WTC11 (cell line): ENCODE results near the gene TACR2.

Experiments
- CBFB ChIP-seq: sonication (generic); formaldehyde crosslinking; IDR thresholded peaks from 2 replicates; pipeline ENCODE4 v1.8.1; 2022; ENCODE audit warnings: mild to moderate bottlenecking, low read depth, missing genetic modification reagents
- CREB1 ChIP-seq: sonication (generic); formaldehyde crosslinking; IDR thresholded peaks from 2 replicates; pipeline ENCODE4 v1.8.0; 2023; ENCODE audit warnings: mild to moderate bottlenecking, missing genetic modification reagents
- JUN ChIP-seq: sonication (generic); formaldehyde crosslinking; IDR thresholded peaks from 2 replicates; pipeline ENCODE4 v1.8.0; 2023; ENCODE audit warnings: mild to moderate bottlenecking, missing genetic modification reagents
- MAX ChIP-seq: sonication (generic); formaldehyde crosslinking; IDR thresholded peaks from 2 replicates; pipeline ENCODE4 v1.8.0; 2022; ENCODE audit warnings: mild to moderate bottlenecking, missing genetic modification reagents
- NFATC4 ChIP-seq: fragments of 250-450 bp; sonication (Bioruptor Pico); IDR thresholded peaks from 2 replicates; pipeline ENCODE4 v1.9.0; 2021; ENCODE audit warnings: mild to moderate bottlenecking
- NFYB ChIP-seq: sonication (generic); formaldehyde crosslinking; conservative IDR thresholded peaks from 2 replicates; pipeline ENCODE4 v1.8.0; 2022; ENCODE audit warnings: low read depth, missing genetic modification reagents
- TCF7 ChIP-seq: sonication (generic); formaldehyde crosslinking; IDR thresholded peaks from 2 replicates; pipeline ENCODE4 v1.8.0; 2022; ENCODE audit warnings: mild to moderate bottlenecking, low read depth, missing genetic modification reagents, moderate library complexity
- USF1 ChIP-seq: sonication (generic); formaldehyde crosslinking; IDR thresholded peaks from 2 replicates; pipeline ENCODE4 v1.8.0; 2022; ENCODE audit warnings: mild to moderate bottlenecking, missing genetic modification reagents
- ZNF396 ChIP-seq: fragments of 250-450 bp; sonication (Bioruptor Pico); IDR thresholded peaks from 2 replicates; pipeline ENCODE4 v1.8.0; 2021; ENCODE audit warnings: mild to moderate bottlenecking, moderate library complexity, borderline replicate concordance
- ZNF532 ChIP-seq: fragments of 250-450 bp; sonication (Bioruptor Pico); IDR thresholded peaks from 2 replicates; pipeline ENCODE4 v1.9.0; 2021; ENCODE audit warnings: mild to moderate bottlenecking, borderline replicate concordance
- TF ChIP-seq, protein P1 (sequence below): sonication (generic); formaldehyde crosslinking; IDR thresholded peaks from 2 replicates; pipeline ENCODE4 v1.8.1; 2023; ENCODE audit warnings: mild to moderate bottlenecking, missing genetic modification reagents
- TF ChIP-seq, protein P2 (sequence below): fragments of 200-600 bp; IDR thresholded peaks from 2 replicates; pipeline ENCODE4 v1.8.0; 2022; ENCODE audit warnings: antibody characterized with exemption
- TF ChIP-seq, protein P3 (sequence below): sonication (generic); formaldehyde crosslinking; conservative IDR thresholded peaks from 2 replicates; pipeline ENCODE4 v1.8.1; 2022; ENCODE audit warnings: mild to moderate bottlenecking, missing genetic modification reagents
- TF ChIP-seq, protein P4 (sequence below): sonication (generic); formaldehyde crosslinking; IDR thresholded peaks from 2 replicates; pipeline ENCODE4 v1.8.1; 2023; ENCODE audit warnings: mild to moderate bottlenecking, missing genetic modification reagents, moderate library complexity

- TF ChIP-seq, protein P1, sequence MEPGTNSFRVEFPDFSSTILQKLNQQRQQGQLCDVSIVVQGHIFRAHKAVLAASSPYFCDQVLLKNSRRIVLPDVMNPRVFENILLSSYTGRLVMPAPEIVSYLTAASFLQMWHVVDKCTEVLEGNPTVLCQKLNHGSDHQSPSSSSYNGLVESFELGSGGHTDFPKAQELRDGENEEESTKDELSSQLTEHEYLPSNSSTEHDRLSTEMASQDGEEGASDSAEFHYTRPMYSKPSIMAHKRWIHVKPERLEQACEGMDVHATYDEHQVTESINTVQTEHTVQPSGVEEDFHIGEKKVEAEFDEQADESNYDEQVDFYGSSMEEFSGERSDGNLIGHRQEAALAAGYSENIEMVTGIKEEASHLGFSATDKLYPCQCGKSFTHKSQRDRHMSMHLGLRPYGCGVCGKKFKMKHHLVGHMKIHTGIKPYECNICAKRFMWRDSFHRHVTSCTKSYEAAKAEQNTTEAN (CRISPR knock-in tag): no peak
- TF ChIP-seq, protein P2, sequence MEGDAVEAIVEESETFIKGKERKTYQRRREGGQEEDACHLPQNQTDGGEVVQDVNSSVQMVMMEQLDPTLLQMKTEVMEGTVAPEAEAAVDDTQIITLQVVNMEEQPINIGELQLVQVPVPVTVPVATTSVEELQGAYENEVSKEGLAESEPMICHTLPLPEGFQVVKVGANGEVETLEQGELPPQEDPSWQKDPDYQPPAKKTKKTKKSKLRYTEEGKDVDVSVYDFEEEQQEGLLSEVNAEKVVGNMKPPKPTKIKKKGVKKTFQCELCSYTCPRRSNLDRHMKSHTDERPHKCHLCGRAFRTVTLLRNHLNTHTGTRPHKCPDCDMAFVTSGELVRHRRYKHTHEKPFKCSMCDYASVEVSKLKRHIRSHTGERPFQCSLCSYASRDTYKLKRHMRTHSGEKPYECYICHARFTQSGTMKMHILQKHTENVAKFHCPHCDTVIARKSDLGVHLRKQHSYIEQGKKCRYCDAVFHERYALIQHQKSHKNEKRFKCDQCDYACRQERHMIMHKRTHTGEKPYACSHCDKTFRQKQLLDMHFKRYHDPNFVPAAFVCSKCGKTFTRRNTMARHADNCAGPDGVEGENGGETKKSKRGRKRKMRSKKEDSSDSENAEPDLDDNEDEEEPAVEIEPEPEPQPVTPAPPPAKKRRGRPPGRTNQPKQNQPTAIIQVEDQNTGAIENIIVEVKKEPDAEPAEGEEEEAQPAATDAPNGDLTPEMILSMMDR: no peak
- TF ChIP-seq, protein P3, sequence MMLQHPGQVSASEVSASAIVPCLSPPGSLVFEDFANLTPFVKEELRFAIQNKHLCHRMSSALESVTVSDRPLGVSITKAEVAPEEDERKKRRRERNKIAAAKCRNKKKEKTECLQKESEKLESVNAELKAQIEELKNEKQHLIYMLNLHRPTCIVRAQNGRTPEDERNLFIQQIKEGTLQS (CRISPR knock-in tag): no peak
- TF ChIP-seq TCF7 (no peak), CBFB (no peak), ZNF532 (CRISPR knock-in tag) (no peak), MAX (CRISPR knock-in tag) (no peak), USF1 (CRISPR knock-in tag) (no peak), NFATC4 (CRISPR knock-in tag) (no peak), CREB1 (CRISPR knock-in tag) (no peak), NFYB (CRISPR knock-in tag) (no peak), JUN (no peak), ZNF396 (CRISPR knock-in tag) (no peak)
- TF ChIP-seq, protein P4, sequence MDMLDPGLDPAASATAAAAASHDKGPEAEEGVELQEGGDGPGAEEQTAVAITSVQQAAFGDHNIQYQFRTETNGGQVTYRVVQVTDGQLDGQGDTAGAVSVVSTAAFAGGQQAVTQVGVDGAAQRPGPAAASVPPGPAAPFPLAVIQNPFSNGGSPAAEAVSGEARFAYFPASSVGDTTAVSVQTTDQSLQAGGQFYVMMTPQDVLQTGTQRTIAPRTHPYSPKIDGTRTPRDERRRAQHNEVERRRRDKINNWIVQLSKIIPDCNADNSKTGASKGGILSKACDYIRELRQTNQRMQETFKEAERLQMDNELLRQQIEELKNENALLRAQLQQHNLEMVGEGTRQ: no peak
These were observed 9.6 kb upstream of the TACR2 start for GRCh38 chr10:69426376-69426727.
